DOHH2 (cell line): Measurements from ENCODE around the gene MEIS2.

Experiments
- EZH2phosphoT487 ChIP-seq: fragments of 200-600 bp; sonication (generic); IDR thresholded peaks from 2 replicates; pipeline ENCODE4 v1.6.1; 2017; ENCODE audit warnings: borderline replicate concordance, mild to moderate bottlenecking, antibody characterized with exemption, low read length, moderate library complexity, mixed read lengths
- TF ChIP-seq, protein P1 (sequence below): fragments of 200-600 bp; sonication (generic); IDR thresholded peaks from one replicate; pipeline ENCODE4 v1.5.1; 2014; ENCODE audit warnings: antibody characterized with exemption, mild to moderate bottlenecking, low read depth, low read length; ENCODE audit not compliant: poor library complexity, severe bottlenecking

DNA sequence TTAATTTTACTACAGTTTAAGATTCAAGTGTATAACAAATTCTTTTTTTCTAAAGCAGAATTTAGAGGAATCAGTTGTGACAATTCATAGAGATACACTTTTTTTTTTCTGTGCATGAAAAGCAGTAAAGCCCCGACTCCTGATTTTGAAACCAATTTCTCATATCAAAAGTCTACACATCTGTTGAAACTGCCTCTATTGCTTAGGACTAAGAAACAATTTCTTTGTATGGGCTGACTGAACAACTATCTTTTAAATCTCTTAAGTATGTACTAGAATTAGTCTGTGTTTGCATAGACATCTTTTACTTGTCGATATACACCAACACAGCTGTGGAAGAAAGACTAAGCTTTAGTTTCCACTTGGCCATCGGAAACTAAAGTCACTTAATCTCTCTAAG lies 127.6 kb downstream of the MEIS2 start:
- TF ChIP-seq, protein P1, sequence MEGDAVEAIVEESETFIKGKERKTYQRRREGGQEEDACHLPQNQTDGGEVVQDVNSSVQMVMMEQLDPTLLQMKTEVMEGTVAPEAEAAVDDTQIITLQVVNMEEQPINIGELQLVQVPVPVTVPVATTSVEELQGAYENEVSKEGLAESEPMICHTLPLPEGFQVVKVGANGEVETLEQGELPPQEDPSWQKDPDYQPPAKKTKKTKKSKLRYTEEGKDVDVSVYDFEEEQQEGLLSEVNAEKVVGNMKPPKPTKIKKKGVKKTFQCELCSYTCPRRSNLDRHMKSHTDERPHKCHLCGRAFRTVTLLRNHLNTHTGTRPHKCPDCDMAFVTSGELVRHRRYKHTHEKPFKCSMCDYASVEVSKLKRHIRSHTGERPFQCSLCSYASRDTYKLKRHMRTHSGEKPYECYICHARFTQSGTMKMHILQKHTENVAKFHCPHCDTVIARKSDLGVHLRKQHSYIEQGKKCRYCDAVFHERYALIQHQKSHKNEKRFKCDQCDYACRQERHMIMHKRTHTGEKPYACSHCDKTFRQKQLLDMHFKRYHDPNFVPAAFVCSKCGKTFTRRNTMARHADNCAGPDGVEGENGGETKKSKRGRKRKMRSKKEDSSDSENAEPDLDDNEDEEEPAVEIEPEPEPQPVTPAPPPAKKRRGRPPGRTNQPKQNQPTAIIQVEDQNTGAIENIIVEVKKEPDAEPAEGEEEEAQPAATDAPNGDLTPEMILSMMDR: no peak
- TF ChIP-seq EZH2phosphoT487: no peak
